ENCODE measurements around the gene SOX15.

SOX15 gene

GRCh38 chr17:7556627-7557026, 33.3 kb downstream of the SOX15 start:
- no peak for DNase-seq

- DNase-seq, result no peak
Measured at GRCh38 chr17:7555320-7555948, 34.5 kb downstream of the SOX15 start.

- DNase-seq, result no peak
Measured at GRCh38 chr17:7553356-7553755, 36.5 kb downstream of the SOX15 start.

GRCh38 chr17:7552621-7553051, 37.3 kb downstream of the SOX15 start:
- no peak for DNase-seq

- DNase-seq, result no peak
Measured at GRCh38 chr17:7551396-7551795, 38.5 kb downstream of the SOX15 start.

- no peak for DNase-seq
Measured at GRCh38 chr17:7550344-7550743, 39.5 kb downstream of the SOX15 start.

- no peak for DNase-seq
Measured at GRCh38 chr17:7549401-7550055, 40.4 kb downstream of the SOX15 start.

- no peak for DNase-seq
Measured at GRCh38 chr17:7548585-7549400, 41.1 kb downstream of the SOX15 start, which contains the start of gene TNFSF12. Gene TNFSF12 (plus strand): TSS chr17:7549058. CDS start chr17:7549154, 96 bp downstream.

- no peak for DNase-seq
Measured at GRCh38 chr17:7544911-7545310, 45.0 kb downstream of the SOX15 start.

- DNase-seq, result no peak
Measured at GRCh38 chr17:7541074-7541621, 48.7 kb downstream of the SOX15 start.

GRCh38 chr17:7538891-7539545, 50.9 kb downstream of the SOX15 start:
- DNase-seq, result no peak

Measured in NCI-H1105 (cell line).